NCI-H2227 (cell line): ENCODE results near the gene KIF19.
"Not testable (repeated sequence)": the region's sequence is repeated elsewhere in the genome, so short reads cannot be mapped to it uniquely, and the experiment has no call there.

Experiments
- DNase-seq: peaks from one replicate; lab custom pipeline; 2025; ENCODE audit not compliant: unreplicated experiment; lab: John Stamatoyannopoulos, UW

The KIF19 gene, protein sequence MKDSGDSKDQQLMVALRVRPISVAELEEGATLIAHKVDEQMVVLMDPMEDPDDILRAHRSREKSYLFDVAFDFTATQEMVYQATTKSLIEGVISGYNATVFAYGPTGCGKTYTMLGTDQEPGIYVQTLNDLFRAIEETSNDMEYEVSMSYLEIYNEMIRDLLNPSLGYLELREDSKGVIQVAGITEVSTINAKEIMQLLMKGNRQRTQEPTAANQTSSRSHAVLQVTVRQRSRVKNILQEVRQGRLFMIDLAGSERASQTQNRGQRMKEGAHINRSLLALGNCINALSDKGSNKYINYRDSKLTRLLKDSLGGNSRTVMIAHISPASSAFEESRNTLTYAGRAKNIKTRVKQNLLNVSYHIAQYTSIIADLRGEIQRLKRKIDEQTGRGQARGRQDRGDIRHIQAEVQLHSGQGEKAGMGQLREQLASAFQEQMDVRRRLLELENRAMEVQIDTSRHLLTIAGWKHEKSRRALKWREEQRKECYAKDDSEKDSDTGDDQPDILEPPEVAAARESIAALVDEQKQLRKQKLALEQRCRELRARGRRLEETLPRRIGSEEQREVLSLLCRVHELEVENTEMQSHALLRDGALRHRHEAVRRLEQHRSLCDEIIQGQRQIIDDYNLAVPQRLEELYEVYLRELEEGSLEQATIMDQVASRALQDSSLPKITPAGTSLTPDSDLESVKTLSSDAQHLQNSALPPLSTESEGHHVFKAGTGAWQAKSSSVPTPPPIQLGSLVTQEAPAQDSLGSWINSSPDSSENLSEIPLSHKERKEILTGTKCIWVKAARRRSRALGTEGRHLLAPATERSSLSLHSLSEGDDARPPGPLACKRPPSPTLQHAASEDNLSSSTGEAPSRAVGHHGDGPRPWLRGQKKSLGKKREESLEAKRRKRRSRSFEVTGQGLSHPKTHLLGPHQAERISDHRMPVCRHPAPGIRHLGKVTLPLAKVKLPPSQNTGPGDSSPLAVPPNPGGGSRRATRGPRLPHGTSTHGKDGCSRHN

GRCh38 chr17:74325743-74326379 lies at the start of gene KIF19:
Gene KIF19, plus strand, starts transcription at chr17:74326226. Its CDS starts 124 bp downstream, at chr17:74326350.
- DNase-seq, result peak; percentile 66

GRCh38 chr17:74276541-74277009 lies 49.5 kb upstream of the KIF19 start:
- peak; percentile 25 for DNase-seq

- no peak for DNase-seq
These were observed 48.1 kb upstream of the KIF19 start for GRCh38 chr17:74277935-74278334.

- DNase-seq, result not testable (repeated sequence)
These were observed 46.4 kb upstream of the KIF19 start for GRCh38 chr17:74279617-74280016.

- no peak for DNase-seq
These were observed 45.9 kb upstream of the KIF19 start for GRCh38 chr17:74280093-74280513.

GRCh38 chr17:74281799-74282198 lies 44.2 kb upstream of the KIF19 start:
- DNase-seq, result no peak

DNA sequence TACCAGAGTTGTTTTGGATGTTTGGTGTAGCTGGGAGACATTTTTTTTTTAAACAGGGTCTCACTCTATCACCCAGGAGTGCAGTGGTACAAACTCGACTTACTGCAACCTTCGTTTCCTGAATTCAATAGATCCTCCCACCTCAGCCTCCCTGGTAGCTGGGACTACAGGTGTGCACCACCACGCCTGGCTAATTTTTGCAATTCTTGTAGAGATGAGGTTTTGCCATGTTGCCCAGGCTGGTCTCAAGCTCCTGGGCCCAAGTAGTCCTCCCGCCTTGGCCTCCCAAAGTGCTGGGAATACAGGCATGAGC lies 43.8 kb upstream of the KIF19 start:
- not testable (repeated sequence) for DNase-seq

- no peak for DNase-seq
These were observed 43.2 kb upstream of the KIF19 start for GRCh38 chr17:74282587-74283370.

DNA sequence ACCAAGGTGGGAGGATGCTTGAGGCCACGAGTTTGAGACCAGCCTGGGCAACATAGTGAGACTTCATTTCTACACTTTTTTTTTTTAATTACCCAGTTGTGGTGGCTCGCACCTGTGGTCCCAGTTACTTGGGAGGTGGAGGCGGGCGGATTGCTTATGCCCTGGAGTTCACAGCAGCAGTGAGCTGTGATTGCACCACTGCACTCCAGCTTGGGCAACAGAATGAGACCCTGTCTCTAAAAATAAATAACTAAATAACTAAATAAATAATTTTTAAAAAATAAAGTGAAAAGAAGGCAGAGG lies 42.7 kb upstream of the KIF19 start:
- no peak for DNase-seq

- DNase-seq, result no peak
These were observed 38.9 kb upstream of the KIF19 start for GRCh38 chr17:74287031-74287602.

DNA sequence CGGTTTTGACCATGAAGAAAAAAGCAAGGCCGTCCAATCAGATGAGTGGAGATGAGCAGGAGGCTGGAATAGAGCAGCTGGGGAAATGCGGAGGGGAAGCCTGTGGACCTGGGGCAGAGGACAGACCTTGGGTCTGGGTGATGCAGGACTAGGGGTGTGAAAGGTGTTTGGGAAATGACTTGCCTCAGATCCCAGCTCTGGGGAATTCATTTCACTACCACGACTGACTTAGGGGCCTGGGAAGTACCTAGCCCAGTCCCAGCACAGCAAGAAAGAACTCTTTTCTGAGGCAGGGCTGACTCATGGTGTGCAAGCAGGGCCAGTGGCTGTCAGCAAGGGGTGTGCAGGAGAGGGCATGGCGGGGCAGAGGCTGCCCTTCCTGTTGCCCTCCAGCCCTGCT lies 37.2 kb upstream of the KIF19 start:
- no peak for DNase-seq

- DNase-seq, result no peak
These were observed 36.3 kb upstream of the KIF19 start for GRCh38 chr17:74289688-74290087.

DNA sequence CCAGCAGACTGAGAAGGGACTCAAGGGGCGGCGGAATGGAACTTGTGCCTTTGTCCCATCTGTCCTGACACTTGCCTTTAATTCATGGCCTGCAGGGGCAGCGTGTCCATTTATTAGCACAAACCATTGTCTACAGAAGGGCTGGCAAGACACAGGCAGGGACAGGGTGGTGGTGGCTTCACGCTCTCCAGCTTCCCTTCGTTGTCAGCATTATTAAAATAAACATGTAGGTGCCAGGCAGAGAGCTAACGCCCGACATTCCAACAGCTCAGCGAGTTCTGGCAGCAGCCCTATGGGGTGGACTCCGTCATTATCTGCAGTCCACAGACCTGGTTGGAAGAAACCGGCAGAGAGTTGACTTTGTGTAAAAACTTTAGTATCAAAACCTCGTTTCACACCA lies 35.7 kb upstream of the KIF19 start:
- no peak for DNase-seq

DNA sequence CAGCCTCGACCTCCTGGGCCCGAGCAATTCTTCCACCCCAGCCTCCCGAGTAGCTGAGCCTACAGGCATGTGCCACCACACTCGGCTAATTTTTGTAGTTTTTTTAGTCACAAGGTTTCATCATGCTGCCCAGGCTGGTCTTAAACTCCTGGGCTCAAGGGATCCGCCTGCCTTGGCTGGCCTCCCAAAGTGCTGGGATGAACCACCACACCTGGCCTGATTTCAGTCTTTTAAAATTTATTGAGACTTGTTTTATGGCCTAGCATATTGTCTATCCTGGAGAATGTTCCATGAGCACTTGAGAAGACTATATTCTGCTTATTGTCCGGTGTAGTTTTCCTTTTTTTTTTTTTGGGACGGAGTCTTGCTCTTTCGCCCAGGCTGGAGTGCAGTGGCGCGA lies 33.5 kb upstream of the KIF19 start:
- no peak for DNase-seq

DNA sequence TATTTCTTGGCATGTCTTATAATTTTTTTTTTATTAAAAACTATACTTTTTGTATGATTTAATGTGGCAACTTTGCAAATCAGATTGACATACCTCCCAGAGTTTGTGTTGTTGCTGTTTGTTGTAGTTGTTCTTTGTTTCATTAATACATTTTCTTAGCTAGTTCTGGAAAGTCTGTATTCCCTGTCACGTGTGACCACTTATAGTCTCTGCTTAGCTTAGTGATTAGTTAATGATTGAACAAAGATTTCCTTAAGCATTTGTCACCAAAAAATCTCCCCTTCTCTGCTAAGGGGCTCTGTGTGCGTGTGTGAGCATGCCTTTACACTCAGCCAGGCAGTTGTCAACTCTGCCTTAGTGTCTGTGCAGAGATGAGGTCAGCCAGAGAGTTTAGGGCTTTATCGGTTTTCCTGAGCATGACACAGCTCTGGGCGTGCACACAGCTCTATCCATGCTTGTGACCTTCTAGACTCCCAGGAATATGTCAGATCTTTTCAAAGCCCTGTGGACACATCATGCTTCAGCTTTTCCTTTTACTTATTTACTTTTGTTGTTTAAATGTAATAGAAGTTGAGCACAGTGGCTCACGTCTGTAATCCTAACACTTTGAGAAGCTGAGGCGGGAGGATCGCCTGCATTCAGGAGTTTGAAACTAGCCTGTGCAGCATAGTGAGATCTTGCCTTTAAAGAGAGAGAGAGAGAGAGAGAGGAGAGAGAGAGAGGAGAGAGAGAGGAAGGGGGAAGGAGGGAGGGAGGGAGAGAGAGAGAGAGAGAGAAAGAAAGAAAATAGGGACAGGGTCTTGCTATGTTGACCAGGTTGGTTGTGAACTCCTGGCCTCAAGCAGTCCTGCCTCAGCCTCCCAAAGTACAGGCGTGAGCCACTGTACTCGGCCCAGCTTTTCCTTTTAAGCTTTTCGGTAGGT lies 30.1 kb upstream of the KIF19 start:
- DNase-seq, result no peak

DNA sequence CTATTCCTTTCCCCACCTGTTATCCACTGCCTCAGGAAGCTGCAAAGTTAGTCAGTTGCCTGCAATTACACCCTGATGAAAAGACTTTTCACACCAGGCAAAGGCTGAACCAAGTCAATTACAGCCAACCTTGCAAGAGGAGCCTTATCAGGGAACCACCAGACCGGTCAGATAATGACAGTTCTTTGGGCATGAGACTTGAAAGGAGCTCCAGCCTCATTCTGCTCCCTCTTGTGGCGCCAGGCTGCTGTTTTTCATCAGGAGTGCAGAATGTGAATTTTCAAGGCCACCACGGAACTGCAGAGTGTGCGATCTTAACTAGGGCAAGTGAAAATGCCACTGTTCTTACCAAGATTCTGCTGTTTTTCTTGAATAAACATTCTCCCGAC lies 29.5 kb upstream of the KIF19 start:
- DNase-seq, result peak; percentile 85

GRCh38 chr17:74297941-74298340 lies 28.1 kb upstream of the KIF19 start:
- DNase-seq, result no peak

DNA sequence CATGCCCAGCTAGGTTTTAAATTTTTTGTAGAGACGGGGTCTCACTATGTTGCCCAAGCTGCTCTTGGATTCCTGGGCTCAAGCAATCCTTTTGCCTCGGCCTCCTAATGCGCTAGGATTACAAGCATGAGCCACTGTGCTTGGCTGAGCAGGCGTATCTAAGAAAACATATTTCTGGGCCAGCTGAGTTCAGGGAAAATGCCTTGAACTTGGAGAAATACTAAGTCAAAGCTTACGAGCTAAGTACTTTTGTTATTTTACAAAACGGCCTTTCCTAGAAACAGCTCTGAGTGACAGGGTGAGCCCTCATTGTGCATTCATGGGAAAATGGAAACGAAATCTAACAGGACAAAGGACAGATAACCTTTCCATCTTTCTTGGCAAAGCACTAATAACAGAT lies 27.2 kb upstream of the KIF19 start:
- no peak for DNase-seq

DNA sequence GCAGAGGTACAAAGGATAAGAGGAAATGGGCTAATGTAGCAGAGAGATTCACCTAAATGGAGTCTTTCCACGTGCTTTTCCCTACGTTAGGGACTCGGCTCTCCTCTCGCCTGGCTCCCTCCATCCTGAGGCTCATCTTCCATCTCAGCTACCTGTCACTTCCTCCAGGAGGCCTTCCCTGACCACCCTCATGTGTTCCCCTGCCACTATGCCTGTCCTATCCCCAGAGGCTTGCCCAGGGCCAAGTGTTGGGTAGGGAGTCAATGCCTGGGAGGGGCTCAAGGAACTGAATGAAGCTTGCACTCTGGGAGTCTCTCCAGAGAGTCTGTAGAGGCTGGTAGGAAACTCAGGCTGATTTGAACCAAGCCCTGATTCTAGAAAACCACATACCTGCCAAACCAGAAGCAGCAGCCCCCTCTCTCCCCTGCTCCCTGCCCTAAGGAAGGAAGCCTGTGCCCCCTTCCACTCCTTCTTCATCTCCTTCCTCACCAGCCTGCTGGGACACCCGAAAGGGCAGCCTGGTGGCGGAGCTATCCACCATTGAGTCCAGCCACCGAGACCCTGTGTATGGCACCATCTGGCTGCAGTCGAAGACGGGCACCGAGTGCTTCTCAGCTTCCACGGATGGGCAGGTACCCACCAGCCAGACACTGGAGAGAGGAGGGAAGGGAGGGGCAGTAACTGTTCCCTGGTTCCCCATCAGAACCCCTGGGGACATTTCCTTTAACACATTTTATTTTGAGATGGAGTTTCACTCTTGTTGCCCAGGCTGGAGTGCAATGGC lies 26.6 kb upstream of the KIF19 start:
- DNase-seq, result no peak
